Measurements from ENCODE around the gene GNRH2.
"Not testable (repeated sequence)": the region's sequence is repeated elsewhere in the genome, so short reads cannot be mapped to it uniquely, and the experiment has no call there.

GNRH2 gene, protein sequence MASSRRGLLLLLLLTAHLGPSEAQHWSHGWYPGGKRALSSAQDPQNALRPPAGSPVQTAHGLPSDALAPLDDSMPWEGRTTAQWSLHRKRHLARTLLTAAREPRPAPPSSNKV

DNA sequence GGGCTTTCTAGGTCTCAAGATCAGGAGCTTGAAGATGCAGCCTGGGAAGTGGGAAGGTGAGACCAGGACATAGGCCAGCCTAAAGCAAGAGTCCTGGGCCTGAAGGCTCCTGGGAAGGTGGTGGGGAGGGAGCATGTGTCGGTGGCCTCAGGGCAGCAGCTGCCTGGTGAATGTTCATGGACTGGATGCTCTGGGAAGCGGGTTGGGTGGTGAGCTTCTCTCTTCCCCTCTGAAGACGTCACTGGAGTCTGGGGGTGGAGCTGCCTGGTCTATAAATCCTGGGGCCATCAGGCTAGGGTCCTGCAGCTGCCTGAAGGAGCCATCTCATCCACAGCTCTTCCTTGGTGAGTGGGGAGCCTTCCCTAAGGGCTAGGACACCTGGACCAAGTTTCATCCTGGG is at the start of gene GNRH2:
Gene GNRH2, plus strand, starts transcription at position 301 of the 400 bp plus-strand sequence. CDS start 793 bp downstream, outside the sequence.
- DNase-seq, result no peak

DNA sequence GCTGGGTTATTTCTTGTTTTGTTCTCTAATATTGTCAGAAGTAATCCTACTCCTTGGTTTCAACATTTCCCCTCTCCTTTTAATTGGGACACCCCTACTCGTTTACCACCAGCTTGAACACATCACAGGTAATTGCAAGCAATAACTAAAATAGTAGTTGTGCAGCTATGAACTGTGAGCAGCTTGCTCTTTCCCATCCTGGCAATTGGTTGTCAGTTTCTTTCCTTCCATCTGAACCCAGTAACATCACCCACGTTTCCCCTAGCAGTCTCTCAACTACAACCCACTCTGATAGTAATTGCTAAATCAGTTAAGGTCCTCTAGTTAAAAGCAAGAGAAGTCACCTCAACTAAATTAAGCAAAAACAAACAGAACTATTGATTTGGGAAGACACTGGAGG is 47.6 kb upstream of the GNRH2 start:
- DNase-seq, result no peak

DNA sequence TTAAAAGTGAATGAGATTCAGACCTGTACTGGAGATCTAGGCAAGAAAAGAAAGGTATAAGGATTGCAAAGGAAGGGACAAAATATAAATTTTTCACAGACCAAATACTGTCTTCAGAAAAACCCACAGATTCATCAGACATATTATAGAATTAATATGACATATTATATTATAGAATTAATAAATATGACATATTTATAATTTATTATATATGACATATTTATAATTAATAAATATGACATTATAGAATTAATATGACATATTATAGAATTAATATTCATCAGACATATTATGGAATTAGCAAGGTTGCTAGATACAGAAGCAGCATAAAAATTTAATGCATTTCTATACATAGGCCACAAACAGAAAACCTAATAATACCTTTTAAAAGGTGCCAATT is 44.7 kb upstream of the GNRH2 start:
- no peak for DNase-seq

GRCh38 chr20:3000852-3001523 is 42.4 kb upstream of the GNRH2 start:
- no peak for DNase-seq

DNA sequence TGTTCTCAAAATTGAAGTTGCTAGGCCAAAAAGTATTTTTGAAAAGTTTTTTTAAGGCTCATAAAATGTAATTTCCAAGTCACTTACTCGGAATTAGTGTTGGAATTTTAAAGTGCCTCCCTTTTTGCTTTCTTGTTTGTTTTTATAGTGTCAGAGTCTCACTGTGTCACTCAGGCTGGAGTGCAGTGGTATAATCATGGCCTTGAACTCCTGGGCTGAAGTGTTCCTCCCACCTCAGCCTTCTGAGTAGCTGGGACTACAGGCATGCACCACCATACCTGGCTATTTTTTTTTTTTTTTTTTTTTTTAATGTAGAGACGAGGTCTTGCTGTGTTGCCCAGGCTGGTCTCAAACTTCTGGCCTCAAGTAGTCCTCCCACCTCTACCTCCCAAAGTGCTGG is 40.0 kb upstream of the GNRH2 start:
- DNase-seq, result no peak

GRCh38 chr20:3010985-3011723 is 32.3 kb upstream of the GNRH2 start:
- DNase-seq, result no peak

- DNase-seq, result no peak
These were observed 31.7 kb upstream of the GNRH2 start for GRCh38 chr20:3011752-3012151.

DNA sequence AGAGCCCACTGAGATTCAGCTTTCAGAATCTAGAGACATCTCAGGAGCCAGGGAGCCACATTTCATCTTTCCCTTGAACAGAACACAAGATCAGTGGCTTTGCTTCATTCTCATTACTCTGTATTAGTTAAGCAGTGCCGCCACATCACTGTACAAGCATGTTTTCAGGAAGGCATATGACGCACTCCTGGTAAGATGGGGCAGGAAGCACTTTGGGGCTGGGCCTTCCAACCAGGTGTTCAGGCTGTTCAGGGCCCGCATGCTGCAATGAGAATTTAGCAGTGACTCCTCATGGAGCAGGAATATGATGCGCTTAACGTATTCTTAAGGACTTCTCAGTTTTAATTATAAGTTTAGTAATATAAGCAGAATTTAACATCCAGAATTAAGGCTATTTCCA is 29.7 kb upstream of the GNRH2 start:
- no peak for DNase-seq

GRCh38 chr20:3014179-3014578 is 29.2 kb upstream of the GNRH2 start:
- no peak for DNase-seq

- no peak for DNase-seq
These were observed 28.8 kb upstream of the GNRH2 start for GRCh38 chr20:3014662-3015061.

DNA sequence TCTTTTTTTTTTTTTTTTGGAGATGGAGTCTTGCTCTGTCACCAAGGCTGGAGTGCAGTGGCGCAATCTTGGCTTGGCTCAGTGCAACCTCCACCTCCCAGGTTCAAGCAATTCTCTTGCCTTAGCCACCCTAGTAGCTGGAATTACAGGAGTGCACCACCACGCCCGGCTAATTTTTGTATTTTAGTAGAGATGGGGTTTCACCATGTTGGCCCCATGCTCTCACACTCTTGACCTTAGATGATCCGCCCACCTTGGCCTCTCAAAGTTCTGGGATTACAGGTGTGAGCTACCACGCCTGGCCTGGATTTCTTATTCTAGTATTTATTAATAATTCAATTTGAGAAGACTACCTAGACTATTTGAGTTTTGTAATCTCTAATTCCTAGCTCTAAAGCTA is 28.1 kb upstream of the GNRH2 start:
- not testable (repeated sequence) for DNase-seq

- DNase-seq, result no peak
These were observed 22.1 kb upstream of the GNRH2 start for GRCh38 chr20:3021327-3021726.

GRCh38 chr20:3021777-3022176 is 21.6 kb upstream of the GNRH2 start:
- DNase-seq, result no peak

GRCh38 chr20:3022559-3023490 is 20.6 kb upstream of the GNRH2 start:
- DNase-seq, result not testable (repeated sequence)

DNA sequence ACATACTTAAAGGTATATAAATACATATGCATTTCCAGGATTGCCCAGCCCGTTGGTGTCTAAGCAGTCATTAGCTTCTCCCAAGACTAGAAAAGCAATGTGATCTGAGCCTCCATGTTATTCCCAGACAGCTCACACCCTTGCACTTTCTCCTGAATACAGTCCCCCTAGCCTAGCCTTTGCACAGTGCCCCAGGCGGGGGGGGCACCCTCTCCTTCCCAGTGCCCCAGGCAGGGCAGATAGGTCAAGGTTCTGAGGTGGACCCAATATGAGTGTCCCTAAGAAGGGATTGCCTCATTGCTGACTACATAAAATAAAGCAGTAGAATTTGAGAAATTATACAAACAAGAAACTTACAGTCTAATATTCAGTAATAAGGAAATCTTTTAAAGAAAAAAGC is 15.4 kb upstream of the GNRH2 start:
- DNase-seq, result no peak

- no peak for DNase-seq
These were observed 11.8 kb upstream of the GNRH2 start for GRCh38 chr20:3031524-3032147.

- no peak for DNase-seq
These were observed 10.8 kb upstream of the GNRH2 start for GRCh38 chr20:3032624-3033023.

DNA sequence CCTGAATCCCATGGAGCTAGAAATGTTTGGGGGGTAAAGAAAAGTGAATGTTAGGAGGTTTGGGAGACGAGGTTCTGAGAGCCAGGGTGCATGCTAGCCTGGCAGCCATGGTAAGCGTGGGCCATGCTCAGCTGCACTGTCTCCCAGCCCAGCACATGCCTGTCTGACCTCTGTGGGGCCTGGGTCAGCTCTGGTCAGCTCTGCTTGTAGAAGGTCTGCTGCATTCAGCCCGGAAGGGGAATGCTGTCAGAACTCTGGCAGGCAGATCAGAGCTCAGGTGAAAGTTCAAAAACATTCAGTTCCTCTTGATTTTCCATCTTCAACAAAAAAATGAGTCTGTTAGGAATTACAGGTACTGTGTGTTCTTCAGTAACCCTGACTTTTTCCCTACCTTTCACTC is 5.8 kb upstream of the GNRH2 start:
- no peak for DNase-seq

DNA sequence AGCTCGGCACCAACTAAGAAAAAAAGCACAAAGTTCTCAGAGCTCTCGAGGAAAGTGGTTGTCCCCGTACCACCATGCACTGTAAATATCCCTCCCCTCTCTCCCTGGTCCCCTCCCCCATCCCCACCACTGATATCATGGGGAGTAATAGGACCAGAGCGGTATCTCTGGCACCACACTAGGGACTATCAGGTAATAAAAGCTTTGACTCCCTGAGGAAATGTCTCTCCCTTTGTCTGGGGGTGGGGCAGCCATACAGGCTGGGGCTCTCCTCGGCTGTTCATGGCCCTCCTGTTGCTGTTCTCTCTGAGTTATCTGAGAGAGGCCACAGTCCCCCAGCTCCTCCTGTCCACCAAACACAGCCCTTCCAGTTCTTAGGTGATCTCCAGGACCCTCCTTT is 5.0 kb upstream of the GNRH2 start:
- DNase-seq, result no peak

DNA sequence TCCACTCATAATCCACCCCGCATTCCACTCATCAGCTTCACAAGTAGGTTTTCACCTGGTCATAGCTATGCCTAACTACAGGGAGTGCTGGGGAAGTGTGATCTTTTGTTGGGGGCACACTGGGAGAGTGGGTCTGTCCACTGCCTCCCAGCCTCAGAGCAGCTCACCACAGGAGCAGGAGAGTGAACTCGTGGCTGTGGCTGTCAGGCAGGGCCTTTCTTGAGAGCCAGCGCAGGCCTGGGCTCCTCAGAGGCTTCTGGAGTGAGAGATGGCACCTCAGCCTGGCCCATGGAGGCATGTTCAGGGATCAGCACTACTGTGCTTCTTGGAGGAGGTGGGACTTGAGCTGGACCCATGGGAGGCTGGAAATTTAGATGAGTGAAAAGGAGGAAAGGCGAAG is 4.0 kb upstream of the GNRH2 start:
- DNase-seq, result no peak

DNA sequence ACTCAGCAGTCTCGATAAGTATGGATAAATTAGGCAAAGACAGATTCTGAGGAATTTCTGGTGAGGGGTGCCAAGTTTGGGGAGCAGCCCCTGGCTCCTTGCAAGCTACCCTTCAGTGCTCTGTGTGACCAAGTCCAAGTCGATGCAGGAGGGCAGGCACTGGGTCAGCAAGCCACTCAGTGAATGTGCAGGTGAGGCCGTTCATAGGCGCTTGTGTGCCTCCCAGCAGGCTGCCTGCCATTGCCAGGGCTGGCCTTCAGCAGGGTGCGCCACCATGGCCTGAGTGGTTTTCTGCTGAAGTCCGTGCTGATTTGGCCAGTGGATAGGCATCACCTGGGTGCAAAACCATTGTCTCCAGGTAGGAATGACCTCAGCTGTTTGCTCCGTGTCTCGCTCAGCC is 3.3 kb upstream of the GNRH2 start:
- DNase-seq, result peak; percentile 21

- DNase-seq, result peak; percentile 76
These were observed 1.5 kb upstream of the GNRH2 start for GRCh38 chr20:3041854-3042409.

DNA sequence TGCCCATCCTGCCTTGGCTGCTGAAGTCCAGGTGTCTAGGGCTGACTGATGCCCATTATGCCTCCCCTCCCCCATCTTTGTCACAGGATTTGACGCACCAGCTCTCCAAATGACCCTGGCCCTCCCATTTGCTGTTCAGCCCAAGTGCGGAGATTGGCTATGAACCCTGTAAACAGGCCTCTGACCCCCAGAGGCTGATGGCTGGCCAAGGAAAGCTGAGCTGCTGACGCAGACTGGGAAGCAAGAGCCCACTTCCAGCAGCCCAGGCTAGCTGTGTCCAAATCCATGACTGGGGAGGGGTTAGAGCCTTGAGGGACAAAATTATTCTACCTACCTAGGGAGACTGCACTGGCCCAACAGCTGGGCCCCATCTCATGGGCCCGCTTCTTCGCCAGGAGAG is 797 bp upstream of the GNRH2 start:
- DNase-seq, result peak; percentile 35

All from NCI-H2029 (cell line).